H54 (cell line): Measurements from ENCODE around the gene ZNF709.
"Not testable (repeated sequence)": the region's sequence is repeated elsewhere in the genome, so short reads cannot be mapped to it uniquely, and the experiment has no call there.

Source experiments
- DNase-seq: peaks from one replicate; pipeline ENCODE4 v3.0.0; 2011; ENCODE audit warnings: low spot score, mixed read lengths; ENCODE audit not compliant: insufficient read length
- FAIRE-seq: peaks from 3 replicates; lab custom pipeline; 2011; peaks lifted over from hg19 to GRCh38; lab: Jason Lieb, UNC
- POLR2A ChIP-seq: IDR thresholded peaks from 2 replicates; pipeline ENCODE4 v1.6.1; 2011; ENCODE audit warnings: low read depth, mild to moderate bottlenecking, low read length

ZNF709 gene

GRCh38 chr19:12484371-12485051 lies at the start of gene ZNF709:
TSS of gene ZNF709 (minus strand) at chr19:12484816. CDS start at chr19:12484657, 159 bp downstream.
- FAIRE-seq (no peak), DNase-seq (peak; percentile 78)

GRCh38 chr19:12527034-12527836 lies 42.6 kb upstream of the ZNF709 start:
- FAIRE-seq (no peak), DNase-seq (no peak)
- TF ChIP-seq POLR2A: no peak

More at GRCh38 chr19:12484371-12485051, at the start of gene ZNF709:
- peak; percentile 75 for TF ChIP-seq POLR2A

DNA sequence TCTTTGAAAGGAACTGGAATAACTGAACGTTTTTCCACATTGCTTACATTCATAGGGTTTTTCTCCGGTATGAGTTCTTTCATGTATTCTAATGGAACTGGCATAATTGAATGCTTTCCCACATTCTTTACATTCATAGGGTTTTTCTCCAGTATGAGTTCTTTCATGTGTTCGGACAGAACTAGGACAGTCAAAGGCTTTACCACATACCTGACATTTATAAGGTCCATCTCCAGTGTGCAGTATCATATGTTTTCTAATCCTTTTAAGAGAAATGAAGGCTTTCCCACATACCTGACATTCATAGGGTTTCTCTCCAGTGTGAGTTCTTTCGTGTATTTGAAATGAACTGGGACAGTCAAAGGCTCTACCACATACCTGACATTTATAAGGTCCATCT lies 41.9 kb upstream of the ZNF709 start:
- no peak for TF ChIP-seq POLR2A
- DNase-seq (no peak), FAIRE-seq (no peak)

GRCh38 chr19:12521996-12522395 lies 37.4 kb upstream of the ZNF709 start:
- DNase-seq (no peak), FAIRE-seq (no peak)
- no peak for TF ChIP-seq POLR2A

DNA sequence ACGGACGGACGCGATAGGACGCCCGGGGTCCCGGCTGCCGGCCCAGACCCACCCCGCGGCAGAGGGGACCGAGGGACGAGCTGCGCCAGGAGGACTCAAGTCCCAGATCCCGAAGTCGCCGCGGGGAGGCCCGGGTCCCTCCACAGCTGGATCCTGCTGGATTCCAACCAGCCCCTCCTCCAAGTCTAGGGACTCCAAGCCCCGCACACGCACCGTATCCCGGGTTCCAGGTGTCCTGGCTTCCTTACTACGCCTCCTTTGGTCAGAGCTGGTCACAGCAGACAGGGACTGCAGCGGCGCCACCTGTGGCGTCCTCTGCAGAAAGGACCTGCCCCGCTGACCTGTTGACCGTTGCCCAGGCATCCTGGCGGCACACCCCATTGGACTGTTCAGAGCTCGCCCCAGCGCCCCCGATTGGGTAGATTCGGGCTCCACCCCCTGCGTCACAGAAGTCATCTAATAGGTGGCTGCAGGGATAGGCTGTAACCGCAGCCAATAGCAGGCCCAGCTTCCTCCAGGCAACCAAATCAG lies 29.0 kb upstream of the ZNF709 start:
- FAIRE-seq (no peak), DNase-seq (no peak)
- TF ChIP-seq POLR2A: no peak

- DNase-seq: no peak
- no peak for TF ChIP-seq POLR2A
- no peak for FAIRE-seq
Measured at GRCh38 chr19:12497032-12497431, 12.4 kb upstream of the ZNF709 start.

DNA sequence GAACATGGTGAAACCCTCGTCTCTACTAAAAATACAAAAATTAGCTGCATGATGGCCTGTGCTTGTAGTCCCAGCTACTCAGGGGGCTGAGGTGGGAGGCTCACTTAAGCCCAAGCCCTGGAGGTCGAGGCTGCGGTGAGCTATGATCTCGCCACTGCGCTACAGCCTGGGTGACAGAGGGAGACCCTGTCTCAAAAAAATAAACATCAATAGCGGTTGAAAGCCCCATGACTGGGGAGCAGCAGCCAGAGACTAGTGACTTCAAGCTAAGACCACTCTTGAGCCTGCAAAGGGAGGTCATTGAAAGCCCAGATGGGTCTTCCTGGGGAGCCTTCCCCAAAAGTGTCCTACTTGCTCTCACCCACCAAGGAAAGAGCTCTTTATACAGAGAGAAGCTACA lies 11.9 kb upstream of the ZNF709 start:
- FAIRE-seq: no peak
- no peak for TF ChIP-seq POLR2A
- DNase-seq: no peak

- FAIRE-seq (peak; percentile 92), DNase-seq (peak; percentile 71)
- peak; percentile 89 for TF ChIP-seq POLR2A
Measured at GRCh38 chr19:12495002-12495802, 10.6 kb upstream of the ZNF709 start.

DNA sequence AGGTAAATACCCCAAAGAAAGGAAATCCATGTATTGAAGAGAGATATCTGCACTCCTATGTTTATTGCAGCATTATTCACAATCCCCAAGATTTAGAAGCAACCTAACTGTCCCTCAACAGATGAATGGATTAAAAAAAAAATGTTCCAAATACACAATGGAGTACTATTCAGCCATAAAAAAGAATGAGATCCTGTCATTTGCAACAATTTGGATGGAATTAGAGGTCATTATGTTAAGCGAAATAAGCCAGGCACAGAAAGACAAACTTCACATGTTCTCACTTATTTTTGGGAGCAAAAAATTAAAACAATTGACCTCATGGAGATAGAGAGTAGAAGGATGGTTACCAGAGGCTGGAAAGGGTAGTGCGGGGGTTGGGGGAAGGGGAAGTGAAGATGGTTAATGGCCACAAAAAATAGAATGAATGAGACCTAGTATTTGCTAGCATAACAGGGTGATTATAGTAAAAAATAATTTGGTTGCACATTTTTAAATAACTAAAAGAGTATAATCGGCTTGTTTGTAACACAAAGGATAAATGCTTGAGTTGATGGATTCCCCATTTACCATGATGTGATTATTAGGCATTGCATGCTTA lies 9.7 kb upstream of the ZNF709 start:
- no peak for DNase-seq
- FAIRE-seq: no peak
- TF ChIP-seq POLR2A: no peak

- not testable (repeated sequence) for DNase-seq, FAIRE-seq
Measured at GRCh38 chr19:12486265-12486783, 1.7 kb upstream of the ZNF709 start.

DNA sequence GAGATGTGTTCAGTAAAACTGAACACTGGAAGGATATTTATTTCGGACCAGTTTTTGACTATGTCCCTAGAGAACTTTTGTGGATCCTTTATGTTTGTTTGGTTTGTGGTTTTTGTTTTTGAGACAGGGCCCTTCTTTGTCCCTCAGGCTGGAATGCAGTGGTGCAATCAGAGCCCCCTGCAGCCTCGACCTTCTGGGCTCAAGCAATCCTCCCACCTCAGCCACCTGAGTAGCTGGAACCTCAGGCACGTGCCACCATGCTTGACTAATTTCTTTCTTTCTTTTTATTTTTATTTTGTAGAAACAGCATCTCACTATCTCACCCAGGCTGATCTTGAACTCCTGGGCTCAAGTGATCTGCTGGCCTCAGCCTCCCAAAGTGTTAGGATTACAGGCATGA lies 955 bp upstream of the ZNF709 start:
- FAIRE-seq (no peak), DNase-seq (no peak)
- TF ChIP-seq POLR2A: no peak

GRCh38 chr19:12485052-12485416 lies 418 bp upstream of the ZNF709 start:
- FAIRE-seq (no peak), DNase-seq (no peak)
- no peak for TF ChIP-seq POLR2A

DNA sequence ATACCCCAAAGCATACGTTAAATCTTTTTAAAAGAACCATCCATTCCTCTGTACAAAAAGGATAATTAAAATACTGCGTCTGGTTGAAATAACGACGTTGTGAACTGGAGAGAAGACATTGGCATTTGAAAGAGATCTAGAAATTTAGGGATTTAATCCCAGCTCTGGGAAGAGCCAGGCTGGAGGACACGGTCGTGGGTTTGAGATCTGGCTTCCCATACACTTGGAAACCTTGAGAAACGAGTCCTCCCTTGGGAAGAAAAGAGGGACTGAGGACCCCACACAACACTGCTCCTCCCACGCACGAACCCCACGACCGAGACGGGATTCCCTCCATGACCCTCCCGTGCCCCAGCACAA lies 625 bp downstream of the ZNF709 start:
- no peak for TF ChIP-seq POLR2A
- FAIRE-seq (no peak), DNase-seq (no peak)
